ENCODE results near the gene CDK10.
A peak's percentile ranks its signal among the peaks of the same experiment; 100 is the strongest.

The CDK10 gene, protein sequence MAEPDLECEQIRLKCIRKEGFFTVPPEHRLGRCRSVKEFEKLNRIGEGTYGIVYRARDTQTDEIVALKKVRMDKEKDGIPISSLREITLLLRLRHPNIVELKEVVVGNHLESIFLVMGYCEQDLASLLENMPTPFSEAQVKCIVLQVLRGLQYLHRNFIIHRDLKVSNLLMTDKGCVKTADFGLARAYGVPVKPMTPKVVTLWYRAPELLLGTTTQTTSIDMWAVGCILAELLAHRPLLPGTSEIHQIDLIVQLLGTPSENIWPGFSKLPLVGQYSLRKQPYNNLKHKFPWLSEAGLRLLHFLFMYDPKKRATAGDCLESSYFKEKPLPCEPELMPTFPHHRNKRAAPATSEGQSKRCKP

DNA sequence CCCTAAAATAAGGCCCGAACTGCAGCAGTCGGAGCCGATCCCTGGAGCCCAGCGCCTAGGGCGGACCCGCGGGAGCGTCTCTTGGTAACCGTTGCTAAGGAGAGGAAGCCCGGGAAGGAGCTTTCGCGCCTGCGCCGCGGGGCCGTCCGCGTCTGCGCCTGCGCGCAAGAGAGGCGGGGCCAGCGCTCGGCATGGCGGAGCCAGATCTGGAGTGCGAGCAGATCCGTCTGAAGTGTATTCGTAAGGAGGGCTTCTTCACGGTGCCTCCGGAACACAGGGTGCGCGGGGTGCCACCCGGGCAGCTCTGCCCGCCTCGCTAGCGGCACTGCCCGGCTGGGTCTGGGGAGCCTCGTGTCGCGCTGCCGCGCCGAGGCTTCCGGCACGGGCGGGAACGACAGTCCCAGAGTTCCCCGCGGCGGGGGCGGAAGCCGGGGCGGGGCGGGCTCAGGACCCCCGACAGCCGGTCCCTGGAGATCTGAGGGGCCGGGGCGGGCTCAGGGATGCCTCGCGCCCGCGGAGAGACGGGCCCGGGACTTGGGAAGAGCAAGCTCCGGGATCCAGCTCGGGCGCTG lies at the start of gene CDK10:
Gene CDK10 (plus strand): TSS at position 170 of the 572 bp plus-strand sequence. CDS start 22 bp downstream, at position 192.
- TF ChIP-seq GATA1 (IDR thresholded peaks at IDR 0.05; ENCODE audit: low read depth, low read length) (no peak), POLR2A (IDR thresholded peaks at IDR 0.05; ENCODE audit: low read length) (peak; percentile 85)
- peak; percentile 92 to 95 for DNase-seq

DNA sequence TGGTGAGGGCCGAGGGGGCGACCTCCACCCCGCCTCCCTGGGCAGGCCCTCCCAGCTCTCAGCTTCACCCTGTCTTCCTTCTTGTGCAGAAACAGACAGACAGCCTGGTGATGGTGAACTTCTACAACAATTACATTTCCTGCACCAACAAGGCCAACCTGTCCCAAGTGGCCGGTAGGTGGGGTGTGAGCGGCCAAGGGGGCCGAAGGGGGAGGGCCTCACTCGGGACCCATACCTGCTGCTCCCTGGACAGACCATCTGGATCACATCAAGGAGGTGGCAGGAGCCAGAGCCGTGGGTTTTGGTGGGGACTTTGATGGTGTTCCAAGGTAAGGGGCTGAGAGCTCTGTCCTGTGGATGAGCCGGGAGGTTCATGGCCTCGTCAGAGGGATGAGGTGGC lies 49.1 kb upstream of the CDK10 start:
- DNase-seq: no peak
- TF ChIP-seq POLR2A (IDR thresholded peaks at IDR 0.05; ENCODE audit: low read length): no peak
- TF ChIP-seq GATA1 (IDR thresholded peaks at IDR 0.05; ENCODE audit: low read depth, low read length): no peak

- TF ChIP-seq POLR2A (IDR thresholded peaks at IDR 0.05; ENCODE audit: low read length) (no peak), GATA1 (IDR thresholded peaks at IDR 0.05; ENCODE audit: low read depth, low read length) (no peak)
- no peak for DNase-seq
Measured at GRCh38 chr16:89638455-89638854, 48.0 kb upstream of the CDK10 start.

DNA sequence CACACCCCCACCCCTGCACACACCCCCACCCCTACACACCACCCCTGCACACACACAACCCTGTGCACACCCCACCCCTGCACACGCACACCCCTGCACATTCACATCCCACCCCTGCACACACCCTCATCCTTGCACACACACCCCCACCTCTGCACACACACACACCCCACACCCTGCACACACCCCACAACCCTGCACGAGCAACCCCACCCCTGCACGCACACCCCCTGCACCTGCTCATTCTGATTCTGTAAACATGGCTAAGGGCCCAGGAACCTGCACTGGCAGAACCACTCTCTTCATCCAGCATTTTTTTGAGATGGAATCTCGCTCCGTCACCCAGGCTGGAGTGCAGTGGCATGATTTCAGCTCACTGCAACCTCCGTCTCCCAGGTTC lies 47.1 kb upstream of the CDK10 start:
- TF ChIP-seq GATA1 (IDR thresholded peaks at IDR 0.05; ENCODE audit: low read depth, low read length): no peak
- no peak for TF ChIP-seq POLR2A (IDR thresholded peaks at IDR 0.05; ENCODE audit: low read length)
- no peak for DNase-seq

DNA sequence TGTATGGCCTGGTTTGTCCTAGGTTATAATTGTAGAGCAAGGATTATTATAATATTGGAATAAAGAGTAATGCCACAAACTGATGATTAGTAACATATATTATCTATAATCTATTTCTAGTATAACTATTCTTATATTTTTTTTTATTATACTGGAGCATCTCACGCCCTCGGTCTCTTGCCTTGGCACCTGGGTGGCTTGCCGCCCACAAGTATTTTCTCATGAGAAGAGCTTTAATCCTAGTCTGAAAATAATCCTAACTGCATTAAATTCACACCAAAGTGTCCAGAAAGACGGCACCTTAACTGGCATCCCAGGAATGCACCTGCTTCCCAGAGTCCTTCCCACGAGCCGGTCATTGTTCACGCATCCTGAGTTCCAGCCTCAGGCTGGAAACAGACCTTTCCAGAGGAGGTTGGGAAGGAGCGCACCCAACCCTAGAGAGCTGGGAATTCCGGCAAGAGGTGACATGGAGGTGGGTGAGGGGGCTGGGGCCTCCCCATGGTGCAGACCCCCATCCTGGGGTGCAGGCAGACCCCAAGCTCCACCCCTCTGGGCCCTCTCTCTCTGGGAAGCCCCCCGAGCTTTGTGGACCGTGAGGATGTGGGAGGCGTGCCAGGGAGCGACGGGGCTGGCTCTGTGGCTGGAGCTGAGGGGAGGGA lies 44.9 kb upstream of the CDK10 start:
- DNase-seq: no peak
- TF ChIP-seq POLR2A (IDR thresholded peaks at IDR 0.05; ENCODE audit: low read length): no peak
- TF ChIP-seq GATA1 (IDR thresholded peaks at IDR 0.05; ENCODE audit: low read depth, low read length): no peak

- DNase-seq: no peak
- TF ChIP-seq POLR2A (IDR thresholded peaks at IDR 0.05; ENCODE audit: low read length) (no peak), GATA1 (IDR thresholded peaks at IDR 0.05; ENCODE audit: low read depth, low read length) (no peak)
Measured at GRCh38 chr16:89642574-89642973, 43.9 kb upstream of the CDK10 start.

GRCh38 chr16:89643769-89644300 lies 42.7 kb upstream of the CDK10 start:
- TF ChIP-seq GATA1 (IDR thresholded peaks at IDR 0.05; ENCODE audit: low read depth, low read length) (no peak), POLR2A (IDR thresholded peaks at IDR 0.05; ENCODE audit: low read length) (no peak)
- DNase-seq: peak in 1 of 2 experiments; percentile 15

- TF ChIP-seq POLR2A (IDR thresholded peaks at IDR 0.05; ENCODE audit: low read length) (no peak), GATA1 (IDR thresholded peaks at IDR 0.05; ENCODE audit: low read depth, low read length) (no peak)
- DNase-seq: no peak
Measured at GRCh38 chr16:89645122-89645521, 41.4 kb upstream of the CDK10 start.

GRCh38 chr16:89646270-89646669 lies 40.2 kb upstream of the CDK10 start:
- DNase-seq: no peak
- no peak for TF ChIP-seq POLR2A (IDR thresholded peaks at IDR 0.05; ENCODE audit: low read length)
- TF ChIP-seq GATA1 (IDR thresholded peaks at IDR 0.05; ENCODE audit: low read depth, low read length): no peak

DNA sequence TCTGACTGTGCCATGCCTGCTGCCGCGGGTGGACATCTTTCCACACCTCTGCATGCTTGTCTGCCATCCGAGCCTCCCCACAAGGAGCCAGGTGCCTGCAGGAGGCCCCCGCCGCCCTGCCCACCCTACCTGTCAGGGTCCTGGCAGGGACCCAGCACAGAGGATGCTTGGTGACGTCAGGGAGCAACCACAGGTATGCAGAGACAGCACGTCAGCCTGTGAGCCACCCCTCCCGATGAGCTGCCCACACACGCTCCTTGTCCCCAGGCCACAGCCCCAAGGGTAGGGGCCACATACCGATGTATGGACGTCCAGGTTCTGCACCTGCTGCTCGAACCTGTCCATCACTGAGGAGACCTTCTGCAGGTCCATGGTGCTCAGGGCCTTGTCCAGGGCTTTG lies 39.6 kb upstream of the CDK10 start:
- DNase-seq: no peak
- no peak for TF ChIP-seq POLR2A (IDR thresholded peaks at IDR 0.05; ENCODE audit: low read length)
- TF ChIP-seq GATA1 (IDR thresholded peaks at IDR 0.05; ENCODE audit: low read depth, low read length): no peak

- no peak for DNase-seq
- no peak for TF ChIP-seq POLR2A (IDR thresholded peaks at IDR 0.05; ENCODE audit: low read length)
- TF ChIP-seq GATA1 (IDR thresholded peaks at IDR 0.05; ENCODE audit: low read depth, low read length): no peak
Measured at GRCh38 chr16:89651584-89651983, 34.9 kb upstream of the CDK10 start.

GRCh38 chr16:89653656-89654295 lies 32.7 kb upstream of the CDK10 start:
- TF ChIP-seq GATA1 (IDR thresholded peaks at IDR 0.05; ENCODE audit: low read depth, low read length) (no peak), POLR2A (IDR thresholded peaks at IDR 0.05; ENCODE audit: low read length) (no peak)
- no peak for DNase-seq

GRCh38 chr16:89655062-89655643 lies 31.3 kb upstream of the CDK10 start:
- no peak for DNase-seq
- TF ChIP-seq GATA1 (IDR thresholded peaks at IDR 0.05; ENCODE audit: low read depth, low read length) (no peak), POLR2A (IDR thresholded peaks at IDR 0.05; ENCODE audit: low read length) (no peak)

Data from erythroblast (primary cell).